A549 (cell line): Measurements from ENCODE around the gene HSPA4L.

ENCODE experiments used
- CEBPB ChIP-seq, 2 experiments: fragments of >200 bp in 1 of 2; sonication (Bioruptor Twin) in 1 of 2; formaldehyde crosslinking in 1 of 2; IDR thresholded peaks; 2 replicates each; pipeline ENCODE4 v1.6.1; 2012 to 2016
- FOSL2 ChIP-seq, 2 experiments: fragments of 450-650 bp in 1 of 2; fragments of >200 bp in 1 of 2; sonication (Bioruptor Twin) in 1 of 2; formaldehyde crosslinking; IDR thresholded peaks; 2 replicates each; pipeline versions ENCODE4 v1.5.0 to v1.6.1; 2016 to 2020; ENCODE audit warnings: mild to moderate bottlenecking in 1 of 2, moderate library complexity in 1 of 2
- ZNF302 ChIP-seq: fragments of 250-450 bp; sonication (Bioruptor Pico); IDR thresholded peaks from 2 replicates; pipeline ENCODE4 v1.9.0; 2021; ENCODE audit warnings: inconsistent platforms, mild to moderate bottlenecking, moderate library complexity
- TF ChIP-seq, protein P1 (sequence below): fragments of 450-650 bp; IDR thresholded peaks from 2 replicates; pipeline ENCODE4 v1.6.1; 2014; ENCODE audit warnings: antibody characterized with exemption

DNA sequence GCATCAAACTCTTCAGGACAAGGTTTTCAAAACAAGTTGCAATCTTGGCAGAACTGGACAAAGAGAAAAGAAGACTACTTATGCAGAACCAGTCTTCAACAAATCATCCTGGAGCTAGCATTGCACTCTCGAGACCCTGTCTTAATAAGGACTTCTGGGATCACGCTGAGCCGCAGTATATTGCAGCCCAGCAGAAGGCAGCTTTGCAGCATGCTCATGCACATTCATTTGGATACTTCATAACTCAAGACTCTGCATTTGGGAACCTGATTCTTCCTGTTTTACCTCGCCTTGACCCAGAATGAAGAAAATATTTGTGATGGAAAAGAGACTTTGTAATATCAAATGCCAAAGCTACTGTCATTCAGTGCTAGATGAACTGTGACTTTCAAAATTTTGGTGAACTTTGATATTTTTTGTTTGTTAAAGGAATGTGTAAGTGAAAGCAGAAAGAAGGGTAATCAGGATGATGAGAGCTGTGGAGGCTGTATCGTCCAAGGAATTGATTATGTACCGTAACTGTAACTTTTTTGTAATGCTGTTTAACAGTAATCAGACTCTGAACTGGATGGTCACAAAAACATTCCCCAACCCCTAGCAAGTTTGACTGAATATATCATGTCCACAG, 27.2 kb downstream of the HSPA4L start:
- TF ChIP-seq ZNF302 (no peak), FOSL2 (IDR thresholded peaks at IDR 0.05) (no peak), FOSL2 (CRISPR knock-in tag; IDR thresholded peaks at IDR 0.05) (no peak), CEBPB (IDR thresholded peaks at IDR 0.05) (no peak)
- TF ChIP-seq, protein P1, sequence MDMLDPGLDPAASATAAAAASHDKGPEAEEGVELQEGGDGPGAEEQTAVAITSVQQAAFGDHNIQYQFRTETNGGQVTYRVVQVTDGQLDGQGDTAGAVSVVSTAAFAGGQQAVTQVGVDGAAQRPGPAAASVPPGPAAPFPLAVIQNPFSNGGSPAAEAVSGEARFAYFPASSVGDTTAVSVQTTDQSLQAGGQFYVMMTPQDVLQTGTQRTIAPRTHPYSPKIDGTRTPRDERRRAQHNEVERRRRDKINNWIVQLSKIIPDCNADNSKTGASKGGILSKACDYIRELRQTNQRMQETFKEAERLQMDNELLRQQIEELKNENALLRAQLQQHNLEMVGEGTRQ, result no peak
